Testis (tissue), 2 donors: ENCODE data around the gene OTOR.

Experiments
- CTCF ChIP-seq, 3 experiments: fragments of 450-650 bp in 2 of 3; fragments of 200-600 bp in 1 of 3; sonication (generic) in 1 of 3; IDR thresholded peaks; one replicate each; pipeline ENCODE4 v1.5.1; 2016 to 2019; ENCODE audit warnings: antibody characterized with exemption in 3 of 3, mild to moderate bottlenecking in 2 of 3, moderate library complexity in 1 of 3
- POLR2A ChIP-seq: fragments of 450-650 bp; IDR thresholded peaks from one replicate; pipeline ENCODE4 v1.6.1; 2017; ENCODE audit warnings: antibody characterized with exemption, mild to moderate bottlenecking, moderate library complexity

- TF ChIP-seq CTCF (IDR thresholded peaks at IDR 0.05), result no peak
- TF ChIP-seq POLR2A, result no peak
Measured at GRCh38 chr20:16775961-16776360, 27.8 kb downstream of the OTOR start.
